ENCODE measurements around the gene TPP1. TPM values are rescaled to one million over a fixed set of nuclear protein-coding genes. Genes with fewer than 3 reads are reported as not detected.

Gene TPP1
- total and polyA plus RNA-seq, 10 of the 15 experiments (the other 5 are each of a cell fraction or from before 2014, with no cell fraction given) = 7.5 to 64.6 (median 38.3) TPM

DNA sequence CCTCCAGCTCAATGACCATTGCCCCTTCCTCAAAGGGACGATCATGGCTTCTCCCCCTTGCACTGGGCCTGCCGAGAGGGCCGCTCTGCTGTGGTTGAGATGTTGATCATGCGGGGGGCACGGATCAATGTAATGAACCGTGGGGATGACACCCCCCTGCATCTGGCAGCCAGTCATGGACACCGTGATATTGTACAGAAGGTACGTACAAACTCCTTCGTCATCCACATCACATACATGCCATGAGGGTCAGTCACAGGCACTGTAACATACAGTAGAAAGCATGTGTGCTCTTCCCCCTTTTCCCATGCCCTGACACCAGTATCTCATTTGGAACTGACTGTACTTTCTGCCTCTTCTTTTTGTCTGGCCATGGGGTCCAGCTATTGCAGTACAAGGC is 11.2 kb downstream of the TPP1 start (continued):
- TF ChIP-seq, protein P1, sequence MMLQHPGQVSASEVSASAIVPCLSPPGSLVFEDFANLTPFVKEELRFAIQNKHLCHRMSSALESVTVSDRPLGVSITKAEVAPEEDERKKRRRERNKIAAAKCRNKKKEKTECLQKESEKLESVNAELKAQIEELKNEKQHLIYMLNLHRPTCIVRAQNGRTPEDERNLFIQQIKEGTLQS (IDR thresholded peaks at IDR 0.05; ENCODE audit: borderline replicate concordance, extremely low read depth, low read depth, low read length) = no peak
- TF ChIP-seq MTA2 (IDR thresholded peaks at IDR 0.05; ENCODE audit: low read depth) = no peak
- TF ChIP-seq IKZF2 (IDR thresholded peaks at IDR 0.05) = no peak
- no peak for TF ChIP-seq ZNF622 (IDR thresholded peaks at IDR 0.05)

DNA sequence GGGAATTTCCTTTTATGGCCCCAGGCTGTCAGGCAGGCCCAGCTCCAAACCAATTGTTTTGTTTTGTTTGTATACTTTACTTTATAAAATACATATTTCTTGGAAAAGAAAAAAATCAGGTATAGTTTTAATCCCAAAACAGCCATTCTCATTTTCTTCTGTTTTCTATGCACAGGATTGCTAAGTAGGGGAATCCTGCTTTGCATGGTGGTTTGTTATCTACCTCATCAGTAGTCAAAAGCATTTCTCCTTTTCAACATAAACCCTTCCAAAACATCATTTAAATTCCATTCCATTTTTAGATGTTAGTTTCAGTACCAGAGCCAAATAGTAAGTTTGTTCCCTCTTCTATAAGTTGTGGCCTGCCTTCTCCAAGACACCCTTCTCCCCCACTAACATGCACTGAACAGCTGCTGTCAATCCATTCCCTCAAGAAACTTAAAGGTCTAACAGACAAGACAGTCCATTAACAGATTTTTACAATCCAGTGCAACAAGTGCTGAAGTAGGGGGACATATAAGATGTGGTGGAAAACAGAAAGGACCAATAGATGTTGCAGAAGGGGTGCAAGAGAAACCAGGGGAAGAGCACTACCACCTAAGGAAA is 11.9 kb downstream of the TPP1 start:
- no peak for ATAC-seq
- intact Hi-C loops (cut with micrococcal nuclease; ENCODE audit: unreplicated experiment) = loop anchor here (2.0 to 10.0 kb wide), 2 partner anchors 126 to 222 kb away; partner anchors contain the start of genes ARFIP2 and TIMM10B
- Histone ChIP-seq H3K9ac (ENCODE audit: control insufficient read depth, insufficient read depth, low read length) (peak overlapping the region; percentile 23; the same call in 1 of the 2 replicates), H4K20me1 (ENCODE audit: control insufficient read depth, insufficient read depth) (no peaks in the 10 kb centered on the region), H3K79me2 (ENCODE audit: control insufficient read depth, insufficient read depth, low read length) (peaks cover 72% of the 10 kb centered on the region), H3K4me3 (peak overlapping the region; percentile 19; the same call in 1 of the 2 replicates), H3K27ac (ENCODE audit: control insufficient read depth, insufficient read depth) (peak overlapping the region; percentile 88), H2AFZ (ENCODE audit: control insufficient read depth, low read depth, low read length) (no peak overlapping the region), H3K36me3 (ENCODE audit: control insufficient read depth in 2 of 2, insufficient read depth in 2 of 2, low read length in 1 of 2) (peaks cover 23 to 28% of the 10 kb centered on the region in 2 experiments), H3K4me2 (ENCODE audit: control insufficient read depth, insufficient read depth) (peak overlapping the region; percentile 98), H3K4me1 (ENCODE audit: control insufficient read depth, insufficient read depth, low read length) (peaks cover 30% of the 10 kb centered on the region), H3K9me3 (replicated peaks; ENCODE audit: control insufficient read depth, insufficient read depth, low read length) (no peaks in the 10 kb centered on the region), H3K27me3 (replicated peaks in 1 of 2; ENCODE audit: control insufficient read depth in 2 of 2, insufficient read depth in 2 of 2, low read length in 1 of 2) (no peaks in the 10 kb centered on the region)
- in situ Hi-C loops (cut with MboI) = loop anchor here (5.0 kb wide), 1 partner anchor 125 kb away; the partner anchor contains the start of genes ARFIP2 and TIMM10B
- ChIA-PET SMC1A (ENCODE audit: uncharacterized antibody, unreplicated experiment) (interaction anchor here (1.2 to 6.2 kb wide), 5 partner anchors 11 to 138 kb away, joined by 3 to 57 read pairs (median 6); partner anchors contain the start of genes MRPL17 and TPP1), POLR2A (interaction anchor here (0.5 to 7.2 kb wide), 12 partner anchors 9 to 372 kb away, joined by 3 to 85 read pairs (median 3); partner anchors contain the start of genes ARFIP2, FHIP1B, MRPL17 and TIMM10B), RAD21 (ENCODE audit: unreplicated experiment) (interaction anchor here (0.8 to 2.0 kb wide), 8 partner anchors 11 to 138 kb away, joined by 3 to 23 read pairs (median 4); partner anchors contain the start of genes MRPL17 and TPP1), CTCF (interaction anchor here (0.9 to 3.6 kb wide), 6 partner anchors 11 to 228 kb away, joined by 3 to 26 read pairs (median 5); partner anchors contain the start of genes MRPL17 and TPP1)
- no peak for DNase-seq (ENCODE audit: low read depth, low spot score)
- TF ChIP-seq, protein P2, sequence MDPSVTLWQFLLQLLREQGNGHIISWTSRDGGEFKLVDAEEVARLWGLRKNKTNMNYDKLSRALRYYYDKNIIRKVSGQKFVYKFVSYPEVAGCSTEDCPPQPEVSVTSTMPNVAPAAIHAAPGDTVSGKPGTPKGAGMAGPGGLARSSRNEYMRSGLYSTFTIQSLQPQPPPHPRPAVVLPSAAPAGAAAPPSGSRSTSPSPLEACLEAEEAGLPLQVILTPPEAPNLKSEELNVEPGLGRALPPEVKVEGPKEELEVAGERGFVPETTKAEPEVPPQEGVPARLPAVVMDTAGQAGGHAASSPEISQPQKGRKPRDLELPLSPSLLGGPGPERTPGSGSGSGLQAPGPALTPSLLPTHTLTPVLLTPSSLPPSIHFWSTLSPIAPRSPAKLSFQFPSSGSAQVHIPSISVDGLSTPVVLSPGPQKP (IDR thresholded peaks at IDR 0.05; ENCODE audit: low read depth, low read length) = peak; percentile 3; the same call in 1 of the 2 replicates
- peak; percentile 78 to 95; a peak in 3 of 4 replicates for TF ChIP-seq SRF (IDR thresholded peaks at IDR 0.05; ENCODE audit: low read depth in 2 of 2, low read length in 2 of 2)
- no peak for TF ChIP-seq CBX5 (IDR thresholded peaks at IDR 0.05; ENCODE audit: low read depth)
- no peak for FAIRE-seq
- BruUV-seq (replicated peaks) = no TSS peak

Data from GM12878 (cell line).